Astrocyte (in vitro differentiated cells and primary cell): Measurements from ENCODE around the gene CFAP45. TPM values are rescaled to one million over a fixed set of nuclear protein-coding genes. Genes with fewer than 3 reads are reported as not detected.

Experiments used
- DNase-seq: peaks from one replicate; pipeline ENCODE4 v3.0.0-alpha.2; 2010; ENCODE audit warnings: low read depth
- FAIRE-seq: peaks from 2 replicates; lab custom pipeline; 2011; peaks lifted over from hg19 to GRCh38; lab: Jason Lieb, UNC
- H2AFZ ChIP-seq: 2 replicates; pipeline ENCODE4 v1.6.0; 2012; ENCODE audit warnings: low read depth, low read length, inconsistent platforms
- H3K27ac ChIP-seq: 2 replicates; pipeline ENCODE4 v1.5.1; 2011; ENCODE audit warnings: low read depth, low read length, inconsistent platforms
- H3K27me3 ChIP-seq: 2 replicates; pipeline ENCODE4 v1.6.0; 2011; ENCODE audit warnings: low read length, inconsistent platforms; ENCODE audit not compliant: insufficient read depth
- H3K36me3 ChIP-seq: 2 replicates; pipeline ENCODE4 v1.5.1; 2011; ENCODE audit warnings: low read length, inconsistent platforms; ENCODE audit not compliant: insufficient read depth
- H3K4me1 ChIP-seq: 2 replicates; pipeline ENCODE4 v1.5.1; 2011; ENCODE audit warnings: low read length, inconsistent platforms; ENCODE audit not compliant: insufficient read depth
- H3K4me2 ChIP-seq: 2 replicates; pipeline ENCODE4 v1.6.0; 2012; ENCODE audit warnings: low read length, inconsistent platforms
- H3K4me3 ChIP-seq: 2 replicates; pipeline ENCODE4 v1.5.1; 2011; ENCODE audit warnings: low read depth, mild to moderate bottlenecking, low read length, inconsistent platforms; ENCODE audit not compliant: insufficient read depth
- H3K79me2 ChIP-seq: 2 replicates; pipeline ENCODE4 v1.6.0; 2012; ENCODE audit warnings: mild to moderate bottlenecking, low read length, inconsistent platforms; ENCODE audit not compliant: insufficient read depth
- H3K9ac ChIP-seq: 2 replicates; pipeline ENCODE4 v1.6.0; 2012; ENCODE audit warnings: mild to moderate bottlenecking, low read length, inconsistent platforms
- H3K9me3 ChIP-seq: 2 replicates; pipeline ENCODE4 v1.5.1; 2012; ENCODE audit warnings: low read depth, mild to moderate bottlenecking, low read length, inconsistent platforms; ENCODE audit not compliant: insufficient read depth
- H4K20me1 ChIP-seq: 2 replicates; pipeline ENCODE4 v1.6.0; 2012; ENCODE audit warnings: low read length, inconsistent platforms; ENCODE audit not compliant: insufficient read depth
- H3K27ac Mint-ChIP-seq: one replicate; pipeline ENCODE4 v1.8.0; 2021; ENCODE audit warnings: mild to moderate bottlenecking, mixed read lengths; ENCODE audit not compliant: unreplicated experiment
- H3K27me3 Mint-ChIP-seq: one replicate; pipeline ENCODE4 v1.8.0; 2021; ENCODE audit warnings: low read depth, mixed read lengths; ENCODE audit not compliant: unreplicated experiment
- H3K36me3 Mint-ChIP-seq: one replicate; pipeline ENCODE4 v1.8.0; 2021; ENCODE audit warnings: low read depth, mixed read lengths; ENCODE audit not compliant: unreplicated experiment
- H3K4me1 Mint-ChIP-seq: one replicate; pipeline ENCODE4 v1.8.0; 2021; ENCODE audit warnings: low read depth, mixed read lengths; ENCODE audit not compliant: unreplicated experiment
- H3K4me3 Mint-ChIP-seq: one replicate; pipeline ENCODE4 v1.8.0; 2021; ENCODE audit warnings: mild to moderate bottlenecking, moderate library complexity, mixed read lengths; ENCODE audit not compliant: unreplicated experiment
- H3K9me3 Mint-ChIP-seq: one replicate; pipeline ENCODE4 v1.8.0; 2021; ENCODE audit warnings: mild to moderate bottlenecking, mixed read lengths; ENCODE audit not compliant: unreplicated experiment
- EZH2 ChIP-seq: IDR thresholded peaks from 2 replicates; pipeline ENCODE4 v1.6.1; 2012; ENCODE audit warnings: mild to moderate bottlenecking, low read length, inconsistent platforms; ENCODE audit not compliant: insufficient read depth
- total RNA-seq: library from RNA; stranded (reverse); gene quantifications from 2 replicates; pipeline ENCODE4 v1.2.1, GENCODE V29; 2021
- TF ChIP-seq, protein P1 (sequence below): IDR thresholded peaks from 2 replicates; pipeline ENCODE4 v1.5.1; 2011; ENCODE audit warnings: low read depth, mild to moderate bottlenecking, inconsistent platforms, low read length, moderate library complexity; ENCODE audit not compliant: insufficient read depth

The CFAP45 gene
- total RNA-seq, 1 donor from 2014 or later: 3.2 TPM

DNA sequence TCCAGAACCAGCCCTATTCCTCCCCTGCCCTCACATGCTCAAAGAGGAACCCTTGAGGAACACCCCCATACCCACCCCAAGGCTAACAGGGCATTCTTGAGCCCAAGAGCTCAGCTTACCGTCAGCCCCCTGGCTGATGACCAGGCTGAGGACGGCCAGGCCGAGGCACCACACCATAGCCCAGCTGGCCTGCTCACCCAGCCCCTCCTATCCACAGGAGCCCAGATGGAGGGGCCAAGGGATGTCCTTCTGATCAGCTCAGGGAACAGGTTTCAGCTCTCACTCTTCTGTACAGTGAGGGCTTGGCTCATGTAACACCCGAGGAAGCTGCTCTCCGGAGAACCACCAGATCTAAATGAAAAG, 43.3 kb upstream of the CFAP45 start:
- Histone ChIP-seq H3K9me3 (no peaks in the 10 kb centered on the region), H3K4me3 (no peak overlapping the region), H3K4me2 (no peak overlapping the region), H3K79me2 (no peaks in the 10 kb centered on the region), H3K4me1 (peaks cover 14% of the 10 kb centered on the region), H4K20me1 (no peaks in the 10 kb centered on the region), H3K27ac (no peak overlapping the region), H3K27me3 (peaks cover 14% of the 10 kb centered on the region), H2AFZ (no peak overlapping the region), H3K36me3 (no peaks in the 10 kb centered on the region), H3K9ac (no peak overlapping the region)
- Mint-ChIP-seq H3K4me1 (peaks cover 5% of the 10 kb centered on the region), H3K27ac (no peak overlapping the region), H3K9me3 (no peaks in the 10 kb centered on the region), H3K36me3 (no peaks in the 10 kb centered on the region), H3K4me3 (no peak overlapping the region), H3K27me3 (peaks cover 52% of the 10 kb centered on the region)
- DNase-seq: no peak
- FAIRE-seq: no peak
- no peak for TF ChIP-seq EZH2
- TF ChIP-seq, protein P1, sequence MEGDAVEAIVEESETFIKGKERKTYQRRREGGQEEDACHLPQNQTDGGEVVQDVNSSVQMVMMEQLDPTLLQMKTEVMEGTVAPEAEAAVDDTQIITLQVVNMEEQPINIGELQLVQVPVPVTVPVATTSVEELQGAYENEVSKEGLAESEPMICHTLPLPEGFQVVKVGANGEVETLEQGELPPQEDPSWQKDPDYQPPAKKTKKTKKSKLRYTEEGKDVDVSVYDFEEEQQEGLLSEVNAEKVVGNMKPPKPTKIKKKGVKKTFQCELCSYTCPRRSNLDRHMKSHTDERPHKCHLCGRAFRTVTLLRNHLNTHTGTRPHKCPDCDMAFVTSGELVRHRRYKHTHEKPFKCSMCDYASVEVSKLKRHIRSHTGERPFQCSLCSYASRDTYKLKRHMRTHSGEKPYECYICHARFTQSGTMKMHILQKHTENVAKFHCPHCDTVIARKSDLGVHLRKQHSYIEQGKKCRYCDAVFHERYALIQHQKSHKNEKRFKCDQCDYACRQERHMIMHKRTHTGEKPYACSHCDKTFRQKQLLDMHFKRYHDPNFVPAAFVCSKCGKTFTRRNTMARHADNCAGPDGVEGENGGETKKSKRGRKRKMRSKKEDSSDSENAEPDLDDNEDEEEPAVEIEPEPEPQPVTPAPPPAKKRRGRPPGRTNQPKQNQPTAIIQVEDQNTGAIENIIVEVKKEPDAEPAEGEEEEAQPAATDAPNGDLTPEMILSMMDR: no peak

DNA sequence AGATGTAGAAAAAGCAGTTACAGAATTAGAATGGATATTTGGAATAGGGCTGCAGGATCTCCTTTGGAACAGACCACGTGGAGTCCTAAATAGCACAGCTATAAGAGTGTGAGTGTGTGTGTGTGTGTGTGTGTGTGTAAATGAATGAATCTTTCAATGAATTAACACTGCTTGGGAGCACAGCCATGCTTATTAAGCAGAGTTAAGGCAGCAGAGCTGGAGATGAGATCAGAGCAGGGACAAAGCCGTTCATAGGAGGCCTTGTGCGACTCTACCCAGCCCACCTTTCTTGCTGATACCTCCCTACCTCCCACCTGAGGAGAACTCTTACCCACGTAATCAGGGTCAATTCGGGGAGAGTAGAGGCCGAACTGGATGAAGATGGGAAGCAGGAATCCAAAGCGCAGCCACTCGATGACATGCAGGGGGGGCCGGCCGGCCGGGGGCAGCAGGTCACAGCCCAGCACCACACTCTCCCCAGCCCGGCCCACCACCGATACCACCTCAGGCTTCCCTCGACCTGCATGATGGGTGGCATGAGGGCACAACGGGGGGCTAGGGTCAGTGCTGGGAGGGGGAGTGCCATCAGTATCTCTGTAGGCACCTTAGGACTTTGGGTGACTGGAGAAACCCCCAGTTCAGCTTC, 42.8 kb upstream of the CFAP45 start:
- H3K4me3 ChIP-seq: no peak overlapping the region
- H3K4me1 Mint-ChIP-seq: peaks cover 5% of the 10 kb centered on the region
- no peak overlapping the region for H3K27ac ChIP-seq
- TF ChIP-seq EZH2: no peak
- TF ChIP-seq, protein P1: no peak
- H3K27ac Mint-ChIP-seq: no peak overlapping the region
- peaks cover 53% of the 10 kb centered on the region for H3K27me3 Mint-ChIP-seq
- H4K20me1 ChIP-seq: no peaks in the 10 kb centered on the region
- no peaks in the 10 kb centered on the region for H3K79me2 ChIP-seq
- H3K4me2 ChIP-seq: no peak overlapping the region
- H3K4me1 ChIP-seq: peaks cover 14% of the 10 kb centered on the region
- no peaks in the 10 kb centered on the region for H3K9me3 Mint-ChIP-seq
- H3K36me3 Mint-ChIP-seq: no peaks in the 10 kb centered on the region
- no peak overlapping the region for H2AFZ ChIP-seq
- no peak overlapping the region for H3K4me3 Mint-ChIP-seq
- H3K27me3 ChIP-seq: peaks cover 15% of the 10 kb centered on the region
- no peaks in the 10 kb centered on the region for H3K36me3 ChIP-seq
- H3K9me3 ChIP-seq: no peaks in the 10 kb centered on the region
- no peak overlapping the region for H3K9ac ChIP-seq
- DNase-seq (no peak), FAIRE-seq (no peak)
